Heart right ventricle (tissue), 16 donors: ENCODE results near the gene ECSCR. TPM values are rescaled to one million over a fixed set of nuclear protein-coding genes. Genes with fewer than 3 reads are reported as not detected.

ENCODE experiments used
- ATAC-seq, 8 donors: fragments of 200-7000 bp; cut with Tn5 transposase; one replicate each; pipeline ENCODE4 v1.9.1; 2020; ENCODE audit warnings: mild to moderate bottlenecking in 8 of 8, moderate library complexity in 8 of 8, moderate number of reproducible peaks in 1 of 8
- DNase-seq, 2 donors: peaks; one replicate each; pipeline ENCODE4 v3.0.0-alpha.2; 2020
- H3K27ac ChIP-seq, 10 donors: fragments of 200-600 bp; sonication (generic) in 2 of 10; one replicate each; pipeline versions ENCODE4 v1.5.0 to v1.8.0; 2020 to 2022; ENCODE audit warnings: mild to moderate bottlenecking in 3 of 10
- H3K27me3 ChIP-seq, 7 donors: fragments of 200-600 bp; one replicate each; pipeline ENCODE4 v1.8.0; 2021 to 2022; ENCODE audit warnings: mild to moderate bottlenecking in 2 of 7
- H3K36me3 ChIP-seq, 9 donors: fragments of 200-600 bp; sonication (generic) in 1 of 9; one replicate each; pipeline versions ENCODE4 v1.5.0 to v1.8.0; 2020 to 2022; ENCODE audit warnings: mild to moderate bottlenecking in 2 of 9
- H3K4me1 ChIP-seq, 9 donors: fragments of 200-600 bp; sonication (generic) in 1 of 9; one replicate each; pipeline versions ENCODE4 v1.5.0 to v1.8.0; 2020 to 2022; ENCODE audit warnings: mild to moderate bottlenecking in 4 of 9
- H3K4me3 ChIP-seq, 10 donors: fragments of 200-600 bp; sonication (generic) in 2 of 10; one replicate each; pipeline versions ENCODE4 v1.5.0 to v1.8.0; 2020 to 2022; ENCODE audit warnings: mild to moderate bottlenecking in 7 of 10, moderate library complexity in 2 of 10
- H3K9me3 ChIP-seq, 11 donors: fragments of 200-600 bp in 10 of 11; sonication (generic) in 2 of 11; one replicate each; pipeline versions ENCODE4 v1.5.0 to v1.8.0; 2013 to 2022; ENCODE audit warnings: mild to moderate bottlenecking in 2 of 11, control low read depth in 1 of 11, moderate library complexity in 1 of 11
- WGBS, 2 donors: extraction: QIAGEN DNeasy Blood & Tissue Kit; methylation state at CpG; one replicate each; pipeline ENCODE4 v1.1.7; 2013; ENCODE audit warnings: inconsistent platforms in 1 of 2; 5-methylcytosine and 5-hydroxymethylcytosine counted together
- intact Hi-C, 10 donors: fragments of 100-400 bp; cut with DNase I; formaldehyde crosslinking; loops; one replicate each; pipeline versions ENCODE4 v1.11.1 to v1.14.2; 2022
- polyA plus RNA-seq, 2 donors: library from polyadenylated mRNA; stranded (reverse); fragments of 200-250 nt; gene quantifications; one replicate each; pipeline ENCODE4 v1.2.3, GENCODE V29; 2013
- total RNA-seq, 10 donors: library from RNA; stranded (reverse); fragmentation: NEBNext Ultra II Directional in 3 of 10; extraction: Animal tissue kit (Norgen Biotek cat#: 25700) in 3 of 10; gene quantifications; one replicate each; pipeline versions ENCODE4 v1.2.1 to v1.2.4, GENCODE V29; 2021 to 2023
- TF ChIP-seq, protein P1 (sequence below), 9 donors: fragments of 200-600 bp; sonication (generic) in 2 of 9; IDR thresholded peaks; one replicate each; pipeline versions ENCODE4 v1.5.0 to v1.8.0; 2021 to 2022; ENCODE audit warnings: antibody characterized with exemption in 9 of 9, mild to moderate bottlenecking in 5 of 9, moderate library complexity in 1 of 9
- donor health status: Arrhythmogenic right ventricular cardiomyopathy.
- donor health status: ischemic (EF 13 %, LVEDD 7.1; RV severe dilation, severe dysfunction).
- donor health status: healthy with polysubstance abuse.
- donor health status: DM: no; HTN: yes; CAD: no.
- donor health status: DM: no; HTN: no; CAD: no.
- donor health status: ischemic (EF 25% LVEDD 6.9; RV normal size, moderate dysfunction).
- donor health status: ischemic (EF 25% LVEDD 5.7; RV mildly dilated, moderate dysfunction).
- donor health status: healthy.
- donor health status: DM: yes; HTN: yes; CAD: no.
- donor health status: Ischemic cardiomyopathy.
- donor health status: ischemic (EF 35%, LVEDD 5.7; RV mildly dilated, moderate dysfunction).
- donor health status: nonischemic (EF 11% LVEDD 7.7; RV severe dilation, severe dysfunction).
- donor health status: DM: yes; HTN: yes; CAD: no.
- donor health status: PGD.
- donor health status: ischemic (EF 29% LVEDD 5.4; RV normal size, mild dysfunction).
- donor health status: nonischemic (EF 23%, LVEDD 6.1; RV moderate dilation, normal function).

The ECSCR gene
- total and polyA plus RNA-seq, 12 donors = 11.0 to 64.2 (median 19.2) TPM

DNA sequence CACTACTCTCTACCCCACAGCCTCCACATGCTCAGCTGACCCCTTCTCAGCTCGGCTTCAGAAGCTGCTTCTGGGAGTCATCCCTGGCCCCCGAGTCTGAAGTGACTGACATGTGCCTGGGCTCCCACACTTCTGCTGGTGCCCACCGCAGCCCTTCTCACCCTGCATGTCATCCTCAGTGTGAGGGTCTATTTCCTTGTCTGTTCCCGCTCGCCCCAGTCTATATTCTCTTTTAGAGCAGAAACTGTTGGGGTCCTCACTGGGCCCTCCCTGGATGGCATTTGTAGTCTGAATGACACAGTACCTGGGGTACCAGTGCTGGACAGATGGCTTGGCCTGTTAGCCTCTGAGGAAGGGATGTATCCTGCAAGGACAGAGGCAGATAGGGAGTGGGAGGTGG is 5.3 kb downstream of the ECSCR start:
- TF ChIP-seq, protein P1, sequence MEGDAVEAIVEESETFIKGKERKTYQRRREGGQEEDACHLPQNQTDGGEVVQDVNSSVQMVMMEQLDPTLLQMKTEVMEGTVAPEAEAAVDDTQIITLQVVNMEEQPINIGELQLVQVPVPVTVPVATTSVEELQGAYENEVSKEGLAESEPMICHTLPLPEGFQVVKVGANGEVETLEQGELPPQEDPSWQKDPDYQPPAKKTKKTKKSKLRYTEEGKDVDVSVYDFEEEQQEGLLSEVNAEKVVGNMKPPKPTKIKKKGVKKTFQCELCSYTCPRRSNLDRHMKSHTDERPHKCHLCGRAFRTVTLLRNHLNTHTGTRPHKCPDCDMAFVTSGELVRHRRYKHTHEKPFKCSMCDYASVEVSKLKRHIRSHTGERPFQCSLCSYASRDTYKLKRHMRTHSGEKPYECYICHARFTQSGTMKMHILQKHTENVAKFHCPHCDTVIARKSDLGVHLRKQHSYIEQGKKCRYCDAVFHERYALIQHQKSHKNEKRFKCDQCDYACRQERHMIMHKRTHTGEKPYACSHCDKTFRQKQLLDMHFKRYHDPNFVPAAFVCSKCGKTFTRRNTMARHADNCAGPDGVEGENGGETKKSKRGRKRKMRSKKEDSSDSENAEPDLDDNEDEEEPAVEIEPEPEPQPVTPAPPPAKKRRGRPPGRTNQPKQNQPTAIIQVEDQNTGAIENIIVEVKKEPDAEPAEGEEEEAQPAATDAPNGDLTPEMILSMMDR (IDR thresholded peaks at IDR 0.05) = no peak
- H3K36me3 ChIP-seq = peaks cover 0 to 43% (median 0%) of the 10 kb centered on the region in 9 donors
- H3K27me3 ChIP-seq = no peaks in the 10 kb centered on the region
- H3K4me3 ChIP-seq = no peak overlapping the region
- no peak for DNase-seq
- intact Hi-C loops = no loop called here
- 86 to 95% methylated on average over 5 of the region's 5 CpGs for WGBS, 2 donors
- peaks cover 0 to 39% (median 12%) of the 10 kb centered on the region in 9 donors for H3K4me1 ChIP-seq
- no peak for ATAC-seq
- H3K27ac ChIP-seq = peak overlapping the region in 1 of 10 donors; percentile 94
- no peaks in the 10 kb centered on the region for H3K9me3 ChIP-seq

GRCh38 chr5:139456776-139457175 is 5.8 kb downstream of the ECSCR start:
- Histone ChIP-seq H3K4me3 (no peak overlapping the region), H3K36me3 (peaks cover 0 to 47% (median 0%) of the 10 kb centered on the region in 9 donors), H3K27me3 (no peaks in the 10 kb centered on the region), H3K4me1 (peaks cover 0 to 39% (median 12%) of the 10 kb centered on the region in 9 donors), H3K9me3 (no peaks in the 10 kb centered on the region), H3K27ac (no peak overlapping the region)
- WGBS, 2 donors = 95% methylated on average over 12 of the region's 12 CpGs
- no peak for ATAC-seq
- TF ChIP-seq, protein P1 (IDR thresholded peaks at IDR 0.05) = no peak
- intact Hi-C loops = no loop called here
- no peak for DNase-seq

- 88 to 90% methylated on average over 11 of the region's 11 CpGs for WGBS, 2 donors
- Histone ChIP-seq H3K36me3 (peaks cover 0 to 67% (median 0%) of the 10 kb centered on the region in 9 donors), H3K4me1 (peaks cover 0 to 27% (median 12%) of the 10 kb centered on the region in 9 donors), H3K27ac (no peak overlapping the region), H3K27me3 (no peaks in the 10 kb centered on the region), H3K9me3 (no peaks in the 10 kb centered on the region), H3K4me3 (no peak overlapping the region)
- ATAC-seq (no peak), DNase-seq (no peak)
- TF ChIP-seq, protein P1 (IDR thresholded peaks at IDR 0.05) = no peak
- intact Hi-C loops = no loop called here
Observed at GRCh38 chr5:139454568-139455290, 7.8 kb downstream of the ECSCR start.

DNA sequence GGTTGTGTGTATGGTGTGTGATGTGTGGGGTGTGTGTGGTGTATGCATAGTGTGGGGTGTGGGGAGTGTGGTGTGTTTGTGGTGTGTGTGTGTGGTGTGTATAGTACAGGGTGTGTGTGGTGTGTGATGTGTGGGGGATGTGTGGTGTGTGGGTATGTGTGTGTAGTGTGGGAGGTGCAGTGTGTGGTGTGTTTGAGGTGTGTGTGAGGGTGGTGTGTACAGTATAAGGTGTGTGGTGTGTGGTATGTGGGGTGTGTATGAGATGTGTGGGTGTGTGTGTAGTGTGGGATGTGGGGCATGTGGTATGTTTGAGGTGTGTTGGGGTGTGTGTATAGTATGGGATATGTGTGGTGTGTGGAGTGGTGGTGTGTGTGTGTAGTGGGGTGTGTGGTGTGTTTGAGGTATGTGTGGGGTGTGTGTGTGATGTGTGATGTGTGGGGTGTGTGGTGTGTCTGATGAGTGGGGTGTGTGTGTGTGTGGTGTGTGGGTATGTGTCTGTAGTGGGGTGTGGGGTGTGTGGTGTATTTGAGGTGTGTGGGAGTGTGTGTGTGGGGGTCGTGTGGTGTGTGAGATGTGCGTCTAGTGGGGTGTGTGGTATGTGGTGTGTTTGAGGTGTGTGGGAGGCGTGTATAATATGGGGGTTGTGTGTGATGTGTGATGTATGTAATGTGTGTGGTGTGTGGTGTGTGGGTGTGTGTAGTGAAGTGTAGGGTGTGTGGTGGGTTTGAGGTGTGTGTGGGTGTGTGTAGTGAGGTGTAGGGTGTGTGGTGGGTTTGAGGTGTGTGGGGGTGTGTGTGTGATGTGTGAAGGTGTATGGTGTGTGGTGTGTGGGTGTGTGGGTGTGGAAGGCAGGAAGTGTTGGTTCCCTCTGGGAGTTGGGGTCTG is 8.6 kb downstream of the ECSCR start:
- no peak for DNase-seq
- no peak overlapping the region for H3K27ac ChIP-seq
- peaks cover 0 to 19% (median 9%) of the 10 kb centered on the region in 9 donors for H3K4me1 ChIP-seq
- intact Hi-C loops = no loop called here
- 88 to 93% methylated on average over 3 of the region's 3 CpGs for WGBS, 2 donors
- TF ChIP-seq, protein P1 (IDR thresholded peaks at IDR 0.05) = no peak
- peak in 1 of 8 donors; percentile 10 for ATAC-seq
- peaks cover 0 to 75% (median 0%) of the 10 kb centered on the region in 9 donors for H3K36me3 ChIP-seq
- H3K9me3 ChIP-seq = no peaks in the 10 kb centered on the region
- no peak overlapping the region for H3K4me3 ChIP-seq
- no peaks in the 10 kb centered on the region for H3K27me3 ChIP-seq
